Activated T-helper 1 cell treated with anti-CD3 and anti-CD28 coated beads, Interleukin-12 subunit alpha, Interleukin-12 subunit beta, Interleukin-2, Interleukin-4 antibody, amounts not matched to agents 30 ng/mL and 10 ng/mL and 1 ng/mL, durations not matched to agents 14 hours and 24 hours and 36 hours (primary cell): ENCODE results near the gene PTPRQ. TPM values are rescaled to one million over a fixed set of nuclear protein-coding genes. Genes with fewer than 3 reads are reported as not detected.

Experiments
- DNase-seq: peaks from one replicate; pipeline ENCODE4 v3.0.0; 2021; ENCODE audit warnings: low spot score
- H3K27ac Mint-ChIP-seq: one replicate; pipeline ENCODE4 v1.8.0; 2021; ENCODE audit warnings: mild to moderate bottlenecking, mixed read lengths
- H3K27me3 Mint-ChIP-seq: one replicate; pipeline ENCODE4 v1.8.0; 2022; ENCODE audit warnings: mild to moderate bottlenecking, moderate library complexity, mixed read lengths; ENCODE audit not compliant: insufficient read depth
- H3K36me3 Mint-ChIP-seq: one replicate; pipeline ENCODE4 v1.8.0; 2021; ENCODE audit warnings: low read depth, mixed read lengths
- H3K4me1 Mint-ChIP-seq: one replicate; pipeline ENCODE4 v1.8.0; 2021; ENCODE audit warnings: low read depth, mixed read lengths
- H3K4me3 Mint-ChIP-seq: one replicate; pipeline ENCODE4 v1.8.0; 2021; ENCODE audit warnings: mild to moderate bottlenecking, moderate library complexity, mixed read lengths
- H3K9me3 Mint-ChIP-seq: one replicate; pipeline ENCODE4 v1.8.0; 2021; ENCODE audit warnings: mixed read lengths
- intact Hi-C: fragments of 100-400 bp; cut with micrococcal nuclease; formaldehyde crosslinking; loops from one replicate; pipeline ENCODE4 v1.15.1; 2024
- total RNA-seq: library from RNA; stranded (reverse); gene quantifications from 2 replicates; pipeline ENCODE4 v1.2.3, GENCODE V29; 2022

PTPRQ gene
- total RNA-seq, 1 donor from 2014 or later: not detected

- Mint-ChIP-seq H3K27me3 (no peaks in the 10 kb centered on the region), H3K4me3 (no peak overlapping the region), H3K27ac (no peak overlapping the region), H3K9me3 (no peaks in the 10 kb centered on the region), H3K36me3 (no peaks in the 10 kb centered on the region), H3K4me1 (no peaks in the 10 kb centered on the region)
- no peak for DNase-seq
- intact Hi-C loops: no loop called here
Measured at GRCh38 chr12:80684077-80684495, 240.1 kb downstream of the PTPRQ start.

- H3K36me3 Mint-ChIP-seq: no peaks in the 10 kb centered on the region
- intact Hi-C loops: no loop called here
- no peaks in the 10 kb centered on the region for H3K4me1 Mint-ChIP-seq
- no peak for DNase-seq
- no peak overlapping the region for H3K4me3 Mint-ChIP-seq
- H3K27ac Mint-ChIP-seq: no peak overlapping the region
- H3K27me3 Mint-ChIP-seq: no peaks in the 10 kb centered on the region
- H3K9me3 Mint-ChIP-seq: no peaks in the 10 kb centered on the region
Measured at GRCh38 chr12:80690090-80690489, 246.1 kb downstream of the PTPRQ start.

- H3K9me3 Mint-ChIP-seq: no peaks in the 10 kb centered on the region
- intact Hi-C loops: no loop called here
- H3K27me3 Mint-ChIP-seq: no peaks in the 10 kb centered on the region
- no peak for DNase-seq
- no peaks in the 10 kb centered on the region for H3K4me1 Mint-ChIP-seq
- no peak overlapping the region for H3K27ac Mint-ChIP-seq
- no peaks in the 10 kb centered on the region for H3K36me3 Mint-ChIP-seq
- H3K4me3 Mint-ChIP-seq: no peak overlapping the region
Measured at GRCh38 chr12:80690513-80690912, 246.5 kb downstream of the PTPRQ start.

DNA sequence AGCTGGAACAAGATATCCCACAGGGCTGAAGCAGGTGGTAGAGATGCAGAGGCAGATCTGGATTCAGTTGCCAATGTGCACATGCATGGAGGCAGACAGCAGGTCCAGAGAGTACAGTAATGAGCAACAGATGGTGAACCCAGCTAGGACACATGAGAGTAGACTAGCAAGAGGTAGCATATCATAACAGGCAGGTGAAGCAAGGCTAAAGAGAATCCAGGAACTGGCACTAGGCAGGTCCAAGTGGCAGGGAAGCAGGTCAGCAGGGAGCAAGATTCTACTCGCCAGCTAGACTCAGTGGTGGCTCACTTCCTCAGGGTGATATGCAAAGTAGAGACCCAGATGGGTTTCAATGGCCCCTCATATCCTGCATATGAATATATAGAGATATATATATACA is 248.1 kb downstream of the PTPRQ start:
- H3K4me3 Mint-ChIP-seq: no peak overlapping the region
- intact Hi-C loops: no loop called here
- DNase-seq: no peak
- H3K36me3 Mint-ChIP-seq: no peaks in the 10 kb centered on the region
- no peaks in the 10 kb centered on the region for H3K4me1 Mint-ChIP-seq
- no peaks in the 10 kb centered on the region for H3K9me3 Mint-ChIP-seq
- no peak overlapping the region for H3K27ac Mint-ChIP-seq
- H3K27me3 Mint-ChIP-seq: no peaks in the 10 kb centered on the region

- Mint-ChIP-seq H3K4me1 (no peaks in the 10 kb centered on the region), H3K36me3 (no peaks in the 10 kb centered on the region), H3K27ac (no peak overlapping the region), H3K9me3 (no peaks in the 10 kb centered on the region), H3K27me3 (no peaks in the 10 kb centered on the region), H3K4me3 (no peak overlapping the region)
- intact Hi-C loops: no loop called here
- DNase-seq: no peak
Measured at GRCh38 chr12:80697270-80697887, 253.3 kb downstream of the PTPRQ start.

DNA sequence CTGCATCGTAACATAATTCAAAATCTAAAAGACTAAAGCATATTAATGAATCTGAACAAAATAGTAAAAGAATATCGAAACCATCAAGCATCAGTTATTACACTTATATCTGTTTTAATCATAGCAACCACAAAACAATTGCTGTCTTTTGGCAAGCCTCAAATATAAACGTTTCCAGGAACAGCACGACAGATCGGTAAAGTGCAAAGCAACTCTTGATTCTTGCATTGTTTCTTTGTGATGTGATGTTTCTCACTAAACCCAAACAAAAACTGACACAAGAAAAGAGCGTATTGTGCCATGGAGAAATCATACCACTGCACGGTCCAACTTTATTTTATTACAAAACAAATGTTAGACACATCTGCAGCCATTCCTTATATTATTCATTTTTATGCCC is 254.2 kb downstream of the PTPRQ start:
- Mint-ChIP-seq H3K36me3 (no peaks in the 10 kb centered on the region), H3K4me1 (no peaks in the 10 kb centered on the region), H3K27me3 (no peaks in the 10 kb centered on the region), H3K9me3 (no peaks in the 10 kb centered on the region), H3K4me3 (no peak overlapping the region), H3K27ac (no peak overlapping the region)
- intact Hi-C loops: no loop called here
- DNase-seq: no peak

DNA sequence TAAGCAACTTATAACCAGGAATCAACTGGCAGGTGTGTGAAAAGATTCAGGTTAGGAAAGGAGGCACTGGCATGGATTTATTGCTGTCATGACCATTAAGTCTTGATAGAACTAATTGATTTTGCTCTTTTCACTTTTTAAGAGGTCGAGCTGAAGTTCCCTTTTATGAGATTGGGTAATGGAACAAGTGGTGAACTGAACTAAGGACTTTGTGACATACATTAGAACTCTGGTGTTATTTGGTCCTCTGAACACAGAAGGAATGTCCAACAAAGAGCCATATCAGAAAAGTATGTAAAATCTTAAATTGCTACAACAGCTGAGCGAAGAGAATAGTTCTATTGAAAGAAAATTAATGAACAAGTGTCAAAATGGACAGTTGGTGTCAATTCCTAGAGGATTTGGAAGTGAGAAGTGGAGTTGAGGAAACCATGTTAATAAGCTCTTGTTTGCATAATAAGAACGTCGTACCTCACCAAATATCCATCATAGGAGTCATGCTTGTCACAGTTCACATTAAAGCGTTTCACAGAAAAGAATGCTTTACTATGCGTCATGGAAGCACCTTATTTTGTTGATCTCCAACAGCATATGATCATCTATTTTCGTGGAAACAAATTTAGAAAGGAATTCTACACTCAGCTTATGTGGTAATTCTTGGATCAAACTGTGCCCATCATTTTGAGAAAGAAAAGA is 255.0 kb downstream of the PTPRQ start:
- intact Hi-C loops: no loop called here
- H3K36me3 Mint-ChIP-seq: no peaks in the 10 kb centered on the region

GRCh38 chr12:80700327-80700726 is 256.3 kb downstream of the PTPRQ start:
- intact Hi-C loops: no loop called here
- H3K27me3 Mint-ChIP-seq: peaks cover 2% of the 10 kb centered on the region
- no peak overlapping the region for H3K4me3 Mint-ChIP-seq
- DNase-seq: no peak
- no peak overlapping the region for H3K27ac Mint-ChIP-seq
- H3K36me3 Mint-ChIP-seq: no peaks in the 10 kb centered on the region
- H3K9me3 Mint-ChIP-seq: no peaks in the 10 kb centered on the region
- no peaks in the 10 kb centered on the region for H3K4me1 Mint-ChIP-seq

More for the DNA sequence above, 255.0 kb downstream of the PTPRQ start:
- no peaks in the 10 kb centered on the region for H3K4me1 Mint-ChIP-seq
- H3K9me3 Mint-ChIP-seq: no peaks in the 10 kb centered on the region
- no peak for DNase-seq
- peaks cover under 1% of the 10 kb centered on the region for H3K27me3 Mint-ChIP-seq
- H3K27ac Mint-ChIP-seq: no peak overlapping the region
- no peak overlapping the region for H3K4me3 Mint-ChIP-seq

DNA sequence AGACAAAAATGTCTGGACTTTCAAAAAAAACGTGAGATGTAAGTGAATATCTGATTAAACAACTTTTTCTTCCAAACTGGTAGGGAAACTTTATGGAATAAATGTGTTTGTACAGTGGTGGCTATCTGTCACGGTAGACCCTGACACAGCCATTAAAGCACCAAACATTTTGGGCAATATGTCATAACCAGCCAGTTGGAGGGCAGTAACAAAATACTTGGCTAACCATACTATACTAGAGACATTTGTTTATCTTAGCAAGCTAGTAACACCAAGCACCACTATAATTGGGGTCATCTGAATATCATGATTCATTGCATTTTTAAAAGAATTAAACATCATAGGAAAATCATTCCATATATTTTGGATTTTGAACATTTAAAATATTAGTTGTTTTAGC is 257.4 kb downstream of the PTPRQ start:
- DNase-seq: no peak
- H3K27ac Mint-ChIP-seq: no peak overlapping the region
- H3K27me3 Mint-ChIP-seq: peaks cover 8% of the 10 kb centered on the region
- no peaks in the 10 kb centered on the region for H3K36me3 Mint-ChIP-seq
- H3K4me3 Mint-ChIP-seq: no peak overlapping the region
- intact Hi-C loops: no loop called here
- no peaks in the 10 kb centered on the region for H3K9me3 Mint-ChIP-seq
- H3K4me1 Mint-ChIP-seq: no peaks in the 10 kb centered on the region

GRCh38 chr12:80702889-80703805 is 259.1 kb downstream of the PTPRQ start:
- no peaks in the 10 kb centered on the region for H3K4me1 Mint-ChIP-seq
- H3K36me3 Mint-ChIP-seq: no peaks in the 10 kb centered on the region
- no peaks in the 10 kb centered on the region for H3K9me3 Mint-ChIP-seq
- intact Hi-C loops: no loop called here
- H3K4me3 Mint-ChIP-seq: no peak overlapping the region
- no peak for DNase-seq
- no peak overlapping the region for H3K27ac Mint-ChIP-seq
- peaks cover 23% of the 10 kb centered on the region for H3K27me3 Mint-ChIP-seq

- intact Hi-C loops: no loop called here
- Mint-ChIP-seq H3K27me3 (peaks cover 31% of the 10 kb centered on the region), H3K36me3 (no peaks in the 10 kb centered on the region), H3K27ac (no peak overlapping the region), H3K4me1 (peaks cover 6% of the 10 kb centered on the region), H3K4me3 (no peak overlapping the region), H3K9me3 (no peaks in the 10 kb centered on the region)
- no peak for DNase-seq
Measured at GRCh38 chr12:80704420-80704819, 260.4 kb downstream of the PTPRQ start.

- intact Hi-C loops: no loop called here
- Mint-ChIP-seq H3K36me3 (no peaks in the 10 kb centered on the region), H3K27ac (no peak within 1 kb of the TSS), H3K4me3 (no peak within 1 kb of the TSS), H3K9me3 (no peaks in the 10 kb centered on the region), H3K4me1 (peaks cover 6% of the 10 kb centered on the region), H3K27me3 (peaks cover 34% of the 10 kb centered on the region)
- no peak for DNase-seq
Measured at GRCh38 chr12:80707126-80707829, 263.2 kb downstream of the PTPRQ start, which contains the start of gene MYF6. Gene MYF6 (plus strand): TSS chr12:80707634. CDS start chr12:80707720, 86 bp downstream.
